Sigmoid colon (tissue), 7 donors: ENCODE data around the gene SLC26A3. TPM values are rescaled to one million over a fixed set of nuclear protein-coding genes. Genes with fewer than 3 reads are reported as not detected.

ENCODE experiments used
- DNase-seq: peaks from one replicate; pipeline ENCODE4 v3.0.0-alpha.2; 2019
- H3K27ac ChIP-seq, 4 donors: fragments of 200-600 bp; sonication (generic); one replicate each; pipeline ENCODE4 v1.5.1; 2016 to 2019; ENCODE audit warnings: mild to moderate bottlenecking in 1 of 4
- H3K27me3 ChIP-seq, 3 donors: fragments of 200-600 bp; sonication (generic); one replicate each; pipeline ENCODE4 v1.5.1; 2019; ENCODE audit warnings: mild to moderate bottlenecking in 1 of 3
- H3K36me3 ChIP-seq, 4 donors: fragments of 200-600 bp; sonication (generic); one replicate each; pipeline ENCODE4 v1.5.1; 2016 to 2019
- H3K4me1 ChIP-seq, 4 donors: fragments of 200-600 bp; sonication (generic); one replicate each; pipeline ENCODE4 v1.5.1; 2017 to 2019
- H3K4me3 ChIP-seq, 4 donors: fragments of 200-600 bp; sonication (generic); one replicate each; pipeline ENCODE4 v1.5.1; 2017 to 2019; ENCODE audit warnings: mild to moderate bottlenecking in 2 of 4, moderate library complexity in 1 of 4
- H3K9me3 ChIP-seq, 4 donors: fragments of 200-600 bp in 3 of 4; sonication (generic) in 3 of 4; one replicate each; pipeline versions ENCODE4 v1.5.1 to v1.6.1; 2013 to 2019
- EP300 ChIP-seq, 4 donors: sonication (generic); formaldehyde crosslinking; IDR thresholded peaks; one replicate each; pipeline ENCODE4 v1.6.1; 2017; ENCODE audit warnings: antibody characterized with exemption in 4 of 4
- POLR2A ChIP-seq, 2 donors: fragments of 450-650 bp; IDR thresholded peaks; one replicate each; pipeline ENCODE4 v1.6.1; 2016; ENCODE audit warnings: antibody characterized with exemption in 2 of 2, mild to moderate bottlenecking in 2 of 2, moderate library complexity in 2 of 2
- POLR2AphosphoS5 ChIP-seq, 4 donors: sonication (generic); formaldehyde crosslinking; IDR thresholded peaks; one replicate each; pipeline ENCODE4 v1.6.1; 2017; ENCODE audit warnings: antibody characterized with exemption in 4 of 4
- WGBS, 2 donors: extraction: QIAGEN DNeasy Blood & Tissue Kit; methylation state at CpG; one replicate each; pipeline ENCODE4 v1.1.7; 2013; 5-methylcytosine and 5-hydroxymethylcytosine counted together
- intact Hi-C: fragments of 100-400 bp; cut with DNase I; formaldehyde crosslinking; loops from one replicate; pipeline ENCODE4 v1.15.1; 2023
- polyA plus RNA-seq, 3 donors: library from polyadenylated mRNA; stranded (reverse); fragments of 200-250 nt; gene quantifications; one replicate each; pipeline ENCODE4 v1.2.3, GENCODE V29; 2013
- total RNA-seq, 4 donors: library from RNA; depleted of rRNA; stranded (reverse); fragments of >200 nt; gene quantifications; one replicate each; pipeline ENCODE4 v1.1.0, GENCODE V29; 2016
- TF ChIP-seq, protein P1 (sequence below), 4 experiments: fragments of 450-650 bp in 3 of 4; fragments of 200-600 bp in 1 of 4; IDR thresholded peaks; one replicate each; pipeline ENCODE4 v1.5.1; 2016 to 2019; ENCODE audit warnings: antibody characterized with exemption in 4 of 4, mild to moderate bottlenecking in 3 of 4, moderate library complexity in 2 of 4
- donor health status: healthy with polysubstance abuse.
- donor health status: Bipolar disorder and iron deficiency.
- donor health status: healthy.

SLC26A3 gene
- total and polyA plus RNA-seq, 7 donors, result 4.8 to 1,079 (median 12.0) TPM

DNA sequence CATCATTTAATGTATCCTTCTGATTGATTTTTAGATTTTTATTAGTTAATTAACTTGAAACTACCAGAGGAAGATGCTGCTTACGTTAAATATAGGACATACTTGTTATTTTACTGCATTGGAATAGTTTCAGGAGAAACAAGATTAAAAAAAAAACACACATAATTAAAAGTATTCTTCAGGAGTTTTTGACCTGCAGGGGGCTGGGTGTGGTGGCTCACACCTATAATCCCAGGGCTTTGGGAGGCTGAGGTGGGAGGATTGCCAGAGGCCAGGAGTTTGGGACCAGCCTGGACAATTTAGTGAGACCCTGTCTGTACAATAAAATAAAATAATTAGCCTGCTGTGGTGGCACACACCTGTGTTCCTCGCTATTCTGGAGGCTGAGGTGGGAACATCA is 48.4 kb downstream of the SLC26A3 start:
- TF ChIP-seq POLR2A (IDR thresholded peaks at IDR 0.05) (no peak), POLR2AphosphoS5 (IDR thresholded peaks at IDR 0.05) (no peak), EP300 (IDR thresholded peaks at IDR 0.05) (no peak)
- TF ChIP-seq, protein P1, sequence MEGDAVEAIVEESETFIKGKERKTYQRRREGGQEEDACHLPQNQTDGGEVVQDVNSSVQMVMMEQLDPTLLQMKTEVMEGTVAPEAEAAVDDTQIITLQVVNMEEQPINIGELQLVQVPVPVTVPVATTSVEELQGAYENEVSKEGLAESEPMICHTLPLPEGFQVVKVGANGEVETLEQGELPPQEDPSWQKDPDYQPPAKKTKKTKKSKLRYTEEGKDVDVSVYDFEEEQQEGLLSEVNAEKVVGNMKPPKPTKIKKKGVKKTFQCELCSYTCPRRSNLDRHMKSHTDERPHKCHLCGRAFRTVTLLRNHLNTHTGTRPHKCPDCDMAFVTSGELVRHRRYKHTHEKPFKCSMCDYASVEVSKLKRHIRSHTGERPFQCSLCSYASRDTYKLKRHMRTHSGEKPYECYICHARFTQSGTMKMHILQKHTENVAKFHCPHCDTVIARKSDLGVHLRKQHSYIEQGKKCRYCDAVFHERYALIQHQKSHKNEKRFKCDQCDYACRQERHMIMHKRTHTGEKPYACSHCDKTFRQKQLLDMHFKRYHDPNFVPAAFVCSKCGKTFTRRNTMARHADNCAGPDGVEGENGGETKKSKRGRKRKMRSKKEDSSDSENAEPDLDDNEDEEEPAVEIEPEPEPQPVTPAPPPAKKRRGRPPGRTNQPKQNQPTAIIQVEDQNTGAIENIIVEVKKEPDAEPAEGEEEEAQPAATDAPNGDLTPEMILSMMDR (IDR thresholded peaks at IDR 0.05), result no peak
- no peaks in the 10 kb centered on the region for H3K9me3 ChIP-seq
- H3K36me3 ChIP-seq, result peaks cover 14 to 100% (median 53%) of the 10 kb centered on the region in 4 donors
- no peaks in the 10 kb centered on the region for H3K27me3 ChIP-seq
- 94 to 98% methylated on average over 2 of the region's 2 CpGs for WGBS, 2 donors
- peaks cover 0 to 4% (median 0%) of the 10 kb centered on the region in 4 donors for H3K4me1 ChIP-seq
- intact Hi-C loops, result no loop called here
- DNase-seq, result no peak
- no peak overlapping the region for H3K27ac ChIP-seq
- H3K4me3 ChIP-seq, result no peak overlapping the region

DNA sequence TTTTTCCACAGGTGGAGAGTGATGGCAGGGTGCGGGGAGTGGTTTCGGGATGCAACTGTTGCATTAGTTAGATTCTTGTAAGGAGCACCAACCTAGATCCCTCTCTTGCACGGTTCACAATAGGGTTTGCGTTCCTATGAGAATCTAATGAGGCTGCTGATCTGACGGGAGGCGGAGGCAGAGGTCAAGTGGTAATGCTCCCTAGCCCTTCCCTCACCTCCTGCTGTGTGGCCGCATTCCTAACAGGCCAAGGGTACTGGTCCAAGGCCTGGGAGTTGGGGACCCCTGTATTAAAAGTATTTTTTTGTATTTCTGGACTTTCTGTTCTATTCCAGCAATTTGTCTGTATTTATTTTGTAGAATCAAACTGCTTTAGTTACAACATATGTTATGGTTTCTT is 51.9 kb downstream of the SLC26A3 start:
- TF ChIP-seq EP300 (IDR thresholded peaks at IDR 0.05), result no peak
- no peak for TF ChIP-seq POLR2AphosphoS5 (IDR thresholded peaks at IDR 0.05)
- TF ChIP-seq, protein P1 (IDR thresholded peaks at IDR 0.05), result no peak
- no peak for TF ChIP-seq POLR2A (IDR thresholded peaks at IDR 0.05)
- Histone ChIP-seq H3K36me3 (peaks cover 3 to 76% (median 31%) of the 10 kb centered on the region in 4 donors), H3K27me3 (no peaks in the 10 kb centered on the region), H3K9me3 (no peaks in the 10 kb centered on the region), H3K4me3 (no peak overlapping the region), H3K4me1 (peaks cover 0 to 24% (median 20%) of the 10 kb centered on the region in 4 donors), H3K27ac (no peak overlapping the region)
- no peak for DNase-seq
- 94 to 96% methylated on average over 7 of the region's 7 CpGs for WGBS, 2 donors
- intact Hi-C loops, result no loop called here

DNA sequence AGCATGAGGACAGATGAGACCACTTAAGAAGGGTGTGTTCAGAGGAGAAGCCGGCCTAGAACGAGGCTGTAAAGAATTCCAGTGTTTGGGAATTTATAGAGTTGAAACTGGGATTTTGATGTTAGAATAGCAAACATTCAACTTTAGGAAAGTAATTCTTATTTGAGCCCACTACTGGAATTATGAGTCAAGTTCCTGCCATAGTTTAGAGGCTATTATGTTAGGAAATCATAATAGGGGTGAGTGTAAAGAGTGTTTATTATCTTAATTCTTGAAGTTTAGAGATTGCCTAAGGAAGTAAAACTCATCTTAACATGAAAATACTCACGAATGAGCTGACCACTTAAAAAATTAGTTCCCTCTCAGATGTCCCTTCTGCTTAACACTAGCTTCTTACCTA is 57.0 kb downstream of the SLC26A3 start:
- no peak for DNase-seq
- intact Hi-C loops, result loop anchor here (10.0 kb wide), 1 partner anchor 259 kb away; the partner anchor contains the start of gene LAMB1
- H3K27ac ChIP-seq, result peak overlapping the region in 2 of 4 donors; percentile 9 to 97
- peaks cover 0 to 49% (median 40%) of the 10 kb centered on the region in 4 donors for H3K4me1 ChIP-seq
- H3K27me3 ChIP-seq, result no peaks in the 10 kb centered on the region
- H3K9me3 ChIP-seq, result no peaks in the 10 kb centered on the region
- 50 to 66% methylated on average over 3 of the region's 3 CpGs for WGBS, 2 donors
- peak overlapping the region in 3 of 4 donors; percentile 72 to 91 (median 77) for H3K4me3 ChIP-seq
- TF ChIP-seq POLR2AphosphoS5 (IDR thresholded peaks at IDR 0.05) (no peak), EP300 (IDR thresholded peaks at IDR 0.05) (no peak), POLR2A (IDR thresholded peaks at IDR 0.05) (no peak)
- TF ChIP-seq, protein P1 (IDR thresholded peaks at IDR 0.05), result no peak
- peaks cover 0 to 25% (median 10%) of the 10 kb centered on the region in 4 donors for H3K36me3 ChIP-seq

DNA sequence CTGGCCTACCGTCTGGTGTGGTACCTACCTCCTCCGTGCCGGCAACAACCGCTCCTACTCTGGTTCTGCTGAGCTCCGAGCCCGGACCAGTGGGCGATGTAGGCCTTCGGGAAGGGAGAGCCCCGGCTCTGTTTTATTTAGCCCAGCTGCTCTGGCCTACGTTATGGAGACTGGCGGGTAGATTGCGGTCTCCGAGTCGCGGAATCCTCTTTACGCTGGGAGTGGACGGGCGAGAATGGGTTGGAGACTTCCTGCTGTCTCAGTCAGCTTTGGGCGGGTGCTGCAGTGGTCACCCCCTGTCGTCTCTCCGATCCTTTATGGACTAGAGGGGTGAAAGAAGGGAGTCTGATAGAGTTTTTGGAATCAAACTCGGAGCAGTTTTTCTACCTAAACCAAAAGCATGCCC is 58.7 kb downstream of the SLC26A3 start:
- peaks cover 0 to 8% (median 3%) of the 10 kb centered on the region in 4 donors for H3K36me3 ChIP-seq
- no peaks in the 10 kb centered on the region for H3K9me3 ChIP-seq
- intact Hi-C loops, result loop anchor here (5.0 to 10.0 kb wide), 4 partner anchors 182 to 577 kb away; partner anchors contain the start of genes COG5, DUS4L, HBP1 and LAMB1
- H3K27ac ChIP-seq, result peak overlapping the region; percentile 84 to 97 (median 92)
- H3K27me3 ChIP-seq, result no peaks in the 10 kb centered on the region
- H3K4me3 ChIP-seq, result peak overlapping the region; percentile 72 to 91 (median 82)
- WGBS, 2 donors, result 0 to 1% methylated on average over 22 of the region's 22 CpGs
- no peak for DNase-seq
- no peak for TF ChIP-seq POLR2AphosphoS5 (IDR thresholded peaks at IDR 0.05)
- TF ChIP-seq, protein P1 (IDR thresholded peaks at IDR 0.05), result no peak
- H3K4me1 ChIP-seq, result peaks cover 0 to 49% (median 40%) of the 10 kb centered on the region in 4 donors
